Measurements from ENCODE around the gene UMODL1. TPM values are rescaled to one million over a fixed set of nuclear protein-coding genes. Genes with fewer than 3 reads are reported as not detected.

Gene UMODL1
- total and polyA plus RNA-seq, 2 of the 13 experiments (the other 11 are each of a cell fraction or from before 2014, with no cell fraction given): not detected

GRCh38 chr21:42186591-42186990, 115.5 kb downstream of the UMODL1 start:
- H2AFZ ChIP-seq (ENCODE audit: low read length): no peak overlapping the region
- no peaks in the 10 kb centered on the region for H3K4me1 ChIP-seq (ENCODE audit: insufficient read depth, low read length)
- peaks cover 3 to 15% of the 10 kb centered on the region in 2 experiments; a peak in 4 of 5 replicates for H3K27me3 ChIP-seq (ENCODE audit: control insufficient read depth in 1 of 2, insufficient read depth in 2 of 2, low read length in 2 of 2)
- TF ChIP-seq HHEX (CRISPR knock-in tag; IDR thresholded peaks at IDR 0.05) (no peak), KLF16 (CRISPR knock-in tag; IDR thresholded peaks at IDR 0.05) (no peak), RAD51 (IDR thresholded peaks at IDR 0.05; ENCODE audit: borderline replicate concordance) (no peak), ZNF749 (CRISPR knock-in tag; IDR thresholded peaks at IDR 0.05; ENCODE audit: borderline replicate concordance) (no peak)
- POLR2A ChIA-PET: no interaction called here
- no peaks in the 10 kb centered on the region for H3K36me3 ChIP-seq (replicated peaks in 1 of 2; ENCODE audit: control insufficient read depth in 1 of 2, insufficient read depth in 2 of 2, low read length in 2 of 2)
- in situ Hi-C loops (cut with HindIII; ENCODE audit: extremely low pct_ligation_motif_present, low pct_unique_long_range_greater_than_20kb): no loop called here
- WGBS (ENCODE audit: low lambda C conversion rate): 1% methylated on average over 2 of the region's 2 CpGs
- no peak for DNase-seq (ENCODE audit: low spot score)
- intact Hi-C loops (cut with micrococcal nuclease; ENCODE audit: unreplicated experiment): no loop called here
- H3K9ac ChIP-seq (ENCODE audit: insufficient read depth, low read depth, low read length): no peak overlapping the region
- H3K4me2 ChIP-seq (ENCODE audit: low read depth, low read length): no peak overlapping the region
- FAIRE-seq: no peak
- no peaks in the 10 kb centered on the region for H3K79me2 ChIP-seq (ENCODE audit: insufficient read depth, low read length)
- no TSS peak for BruUV-seq (replicated peaks)
- no peaks in the 10 kb centered on the region for H4K20me1 ChIP-seq (ENCODE audit: insufficient read depth, low read length)
- CTCF ChIA-PET (ENCODE audit: low intra/inter-chr PET ratio, low total read pairs): no interaction called here
- no peak for ATAC-seq
- no peak overlapping the region for H3K27ac ChIP-seq (ENCODE audit: extremely low read length, insufficient read depth, low read length)
- no peak overlapping the region for H3K4me3 ChIP-seq (replicated peaks in 1 of 3; ENCODE audit: insufficient read depth in 1 of 3, low read depth in 2 of 3, low read length in 3 of 3)
- H3K9me3 ChIP-seq (ENCODE audit: low read length): no peaks in the 10 kb centered on the region

- intact Hi-C loops (cut with micrococcal nuclease; ENCODE audit: unreplicated experiment): no loop called here
- Histone ChIP-seq H3K79me2 (ENCODE audit: insufficient read depth, low read length) (no peaks in the 10 kb centered on the region), H2AFZ (ENCODE audit: low read length) (no peak overlapping the region), H3K27ac (ENCODE audit: extremely low read length, insufficient read depth, low read length) (no peak overlapping the region), H3K27me3 (ENCODE audit: control insufficient read depth in 1 of 2, insufficient read depth in 2 of 2, low read length in 2 of 2) (peaks cover 3 to 29% of the 10 kb centered on the region in 2 experiments; a peak in 4 of 5 replicates), H3K36me3 (replicated peaks in 1 of 2; ENCODE audit: control insufficient read depth in 1 of 2, insufficient read depth in 2 of 2, low read length in 2 of 2) (no peaks in the 10 kb centered on the region), H3K9ac (ENCODE audit: insufficient read depth, low read depth, low read length) (no peak overlapping the region), H3K4me3 (replicated peaks in 1 of 3; ENCODE audit: insufficient read depth in 1 of 3, low read depth in 2 of 3, low read length in 3 of 3) (no peak overlapping the region), H3K4me2 (ENCODE audit: low read depth, low read length) (no peak overlapping the region), H3K4me1 (ENCODE audit: insufficient read depth, low read length) (no peaks in the 10 kb centered on the region), H4K20me1 (ENCODE audit: insufficient read depth, low read length) (no peaks in the 10 kb centered on the region), H3K9me3 (ENCODE audit: low read length) (no peaks in the 10 kb centered on the region)
- WGBS (ENCODE audit: low lambda C conversion rate): 34% methylated on average over 8 of the region's 8 CpGs
- BruUV-seq (replicated peaks): no TSS peak
- ChIA-PET CTCF (ENCODE audit: low intra/inter-chr PET ratio, low total read pairs) (no interaction called here), POLR2A (no interaction called here)
- in situ Hi-C loops (cut with HindIII; ENCODE audit: extremely low pct_ligation_motif_present, low pct_unique_long_range_greater_than_20kb): no loop called here
- ATAC-seq: no peak
- no peak for DNase-seq (ENCODE audit: low spot score)
- FAIRE-seq: no peak
- no peak for TF ChIP-seq HINFP (CRISPR knock-in tag; IDR thresholded peaks at IDR 0.05; ENCODE audit: low read depth)
- TF ChIP-seq PRDM10 (CRISPR knock-in tag; IDR thresholded peaks at IDR 0.05; ENCODE audit: low read depth): no peak
- TF ChIP-seq MATR3 (CRISPR knock-in tag; IDR thresholded peaks at IDR 0.05): no peak
- no peak for TF ChIP-seq ZNF850 (CRISPR knock-in tag; conservative IDR thresholded peaks at IDR 0.05)
- no peak for TF ChIP-seq MXD1 (CRISPR knock-in tag; IDR thresholded peaks at IDR 0.05)
- TF ChIP-seq ZNF549 (CRISPR knock-in tag; IDR thresholded peaks at IDR 0.05): no peak
- no peak for TF ChIP-seq PLSCR1 (CRISPR knock-in tag; IDR thresholded peaks at IDR 0.05; ENCODE audit: borderline replicate concordance)
Observed at GRCh38 chr21:42187976-42188653, 117.0 kb downstream of the UMODL1 start.
